Midbrain (tissue), 1 donor: ENCODE results near the gene BABAM2.
A peak's percentile ranks its signal among the peaks of the same experiment; 100 is the strongest.
"Not testable (repeated sequence)": the region's sequence is repeated elsewhere in the genome, so short reads cannot be mapped to it uniquely, and the experiment has no call there.

ENCODE experiments used
- DNase-seq: peaks from one replicate; lab custom pipeline; 2025; lab: John Stamatoyannopoulos, UW

The BABAM2 gene

DNA sequence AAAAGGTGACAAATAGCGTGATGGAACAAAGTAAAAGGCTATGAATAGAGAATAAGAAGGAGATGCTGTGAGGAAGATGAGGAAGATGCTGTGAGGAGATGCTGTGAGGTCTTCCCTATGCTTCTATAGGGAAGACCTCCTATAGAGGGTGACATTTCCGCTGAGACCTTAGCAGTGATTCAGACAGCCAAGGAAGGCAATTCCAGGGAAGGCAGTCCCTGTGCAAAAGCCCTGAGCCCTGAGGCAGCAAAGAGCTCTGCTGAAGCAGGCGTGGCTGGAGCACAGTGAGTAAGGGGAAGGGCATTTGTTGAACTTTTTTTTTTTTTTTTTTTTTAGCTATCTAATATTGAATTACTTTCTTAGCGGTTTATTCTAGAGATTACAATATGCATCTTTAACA lies 359.5 kb downstream of the BABAM2 start:
- no peak for DNase-seq

DNA sequence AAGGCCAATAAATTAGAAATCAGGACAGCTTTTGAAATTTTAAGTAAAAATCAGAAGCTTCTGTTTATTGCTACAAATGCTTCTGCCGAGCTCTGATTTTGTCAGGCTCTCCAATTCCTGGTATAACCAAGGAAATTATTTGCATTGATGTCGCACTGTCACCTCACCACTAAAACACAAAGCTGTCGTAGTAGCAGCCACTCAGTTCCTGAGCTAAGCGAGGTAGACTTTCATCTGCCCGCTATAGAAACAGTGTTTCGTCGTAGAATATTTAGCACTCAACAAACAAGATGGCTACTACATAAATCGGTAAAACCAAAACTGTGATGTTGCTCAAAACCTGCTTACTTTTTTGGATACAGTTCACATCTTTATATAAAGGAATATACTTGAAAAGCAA lies 360.8 kb downstream of the BABAM2 start:
- DNase-seq = no peak

DNA sequence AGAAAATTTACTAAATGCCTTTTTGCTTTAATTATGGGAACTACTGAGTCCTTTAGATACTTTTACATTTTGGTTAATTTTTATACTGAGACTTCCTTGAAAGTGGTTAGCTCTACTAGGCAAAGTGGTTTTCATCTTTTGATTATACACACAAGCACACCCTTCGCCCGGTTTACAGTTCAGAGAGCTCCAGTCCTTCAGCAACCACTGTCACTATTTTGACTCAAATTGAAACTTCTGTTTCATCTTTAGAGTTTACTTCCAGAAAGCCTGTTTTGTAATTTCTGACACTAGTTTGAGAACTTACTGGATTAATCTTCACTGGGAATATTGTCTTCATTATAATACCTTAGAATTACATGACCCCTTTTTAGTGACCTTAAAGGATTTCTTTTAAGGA lies 361.8 kb downstream of the BABAM2 start:
- DNase-seq = no peak

DNA sequence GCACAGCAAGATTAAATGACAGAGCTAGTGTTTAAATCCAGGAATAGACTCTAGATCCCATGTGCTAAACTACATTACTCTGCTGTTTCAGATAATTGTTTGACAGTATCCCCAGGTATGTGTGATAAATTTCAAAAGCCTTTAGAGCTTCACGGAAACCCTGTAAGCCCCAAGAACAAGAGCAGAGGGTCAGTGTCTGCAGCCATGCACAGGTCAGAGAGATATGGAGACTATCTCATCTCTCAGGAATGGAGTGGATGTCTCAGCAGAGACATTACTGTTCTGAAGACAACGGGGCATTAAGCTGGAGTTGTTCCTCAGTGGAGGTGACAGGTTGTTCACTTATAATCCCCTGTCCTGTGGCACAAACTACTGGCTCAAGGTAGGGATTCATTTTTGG lies 363.0 kb downstream of the BABAM2 start:
- DNase-seq = no peak

DNA sequence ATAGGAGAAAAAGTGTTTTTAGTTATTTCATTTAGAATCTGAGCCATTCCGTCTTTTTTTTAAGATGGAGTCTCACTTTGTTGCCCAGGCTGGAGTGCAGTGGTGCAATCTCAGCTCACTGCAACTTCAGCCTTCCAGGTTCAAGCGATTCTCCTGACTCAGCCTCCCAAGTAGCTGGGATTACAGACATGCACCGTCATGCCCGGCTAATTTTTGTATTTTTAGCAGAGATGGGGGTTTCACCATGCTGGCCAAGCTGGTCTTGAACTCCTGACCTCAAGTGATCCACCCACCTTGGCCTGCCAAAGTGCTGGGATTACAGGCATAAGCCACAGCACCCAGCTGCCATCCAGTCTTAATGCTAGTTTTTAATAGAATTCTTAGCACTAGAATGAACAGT lies 364.7 kb downstream of the BABAM2 start:
- not testable (repeated sequence) for DNase-seq

DNA sequence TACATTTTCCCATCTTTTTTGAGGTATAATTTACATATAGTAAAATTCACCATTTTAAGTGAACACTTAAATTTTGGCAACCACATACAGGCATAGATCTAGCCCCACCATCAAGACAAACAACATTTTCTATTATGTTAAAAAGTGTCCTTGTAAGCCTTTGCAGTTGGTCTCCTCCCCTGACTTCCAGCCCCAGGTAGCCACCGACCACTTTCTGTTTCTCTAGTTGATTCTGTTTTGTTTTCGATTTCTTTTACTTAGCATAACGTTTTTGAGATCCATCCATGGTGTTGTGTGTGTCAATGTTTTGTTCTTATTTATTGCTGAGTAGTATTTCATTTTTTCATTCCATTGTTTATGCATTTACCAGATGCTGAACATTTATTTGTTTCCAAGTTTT lies 366.7 kb downstream of the BABAM2 start:
- no peak for DNase-seq

DNA sequence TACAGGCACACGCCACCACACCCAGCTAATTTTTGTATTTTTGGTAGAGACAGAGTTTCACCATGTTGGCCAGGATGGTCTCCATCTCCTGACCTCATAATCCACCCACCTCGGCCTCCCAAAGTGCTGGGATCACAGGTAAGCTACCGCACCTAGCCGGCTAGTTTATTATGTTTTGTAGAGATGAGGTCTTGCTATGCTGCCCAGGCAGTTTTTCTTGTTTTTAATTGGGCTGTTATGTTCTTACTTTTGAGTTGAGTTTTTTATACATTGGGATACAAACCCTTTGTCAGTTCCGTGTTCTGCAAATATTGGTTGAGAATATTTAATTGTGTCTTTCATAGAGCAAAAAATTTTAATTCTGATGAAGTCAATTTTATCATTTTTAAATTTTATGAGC lies 368.7 kb downstream of the BABAM2 start:
- DNase-seq = not testable (repeated sequence)

DNA sequence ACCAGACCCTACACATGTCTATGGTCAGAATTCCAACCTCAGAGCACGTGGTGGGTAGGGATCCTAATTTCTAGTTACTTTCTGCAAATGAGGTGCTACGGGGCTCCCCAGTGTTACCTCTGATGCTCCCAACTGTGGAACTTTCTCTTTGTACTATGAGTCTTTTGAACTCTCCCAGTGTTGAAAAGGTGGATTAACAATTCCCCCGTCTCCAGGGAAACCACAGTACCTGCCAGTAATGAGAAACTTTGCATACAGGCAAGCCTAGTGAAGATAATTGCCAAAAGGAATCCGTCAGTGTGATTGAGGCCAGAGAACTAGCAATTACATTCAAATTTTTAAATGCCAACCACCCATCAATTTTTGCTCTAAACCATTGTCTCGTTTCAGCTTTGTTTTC lies 373.2 kb downstream of the BABAM2 start:
- peak; percentile 8 for DNase-seq

DNA sequence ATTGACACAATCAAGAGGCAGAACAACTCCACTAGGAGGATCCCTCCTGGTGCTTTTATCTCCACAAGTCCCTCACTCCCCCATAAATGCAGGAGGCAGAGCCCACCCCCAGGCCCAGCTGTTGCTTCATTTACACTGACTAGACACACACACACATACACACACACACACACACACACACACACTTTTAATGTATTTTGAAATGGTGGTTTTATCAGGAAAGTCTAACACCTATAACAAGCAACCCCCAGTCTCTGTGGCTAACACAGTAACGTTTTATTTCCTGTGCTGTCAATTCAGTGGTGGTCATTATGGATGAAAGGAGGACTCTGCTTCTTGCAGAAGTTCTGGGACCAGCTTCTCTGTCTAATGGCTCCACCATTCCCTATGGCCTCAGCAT lies 376.8 kb downstream of the BABAM2 start:
- no peak for DNase-seq

DNA sequence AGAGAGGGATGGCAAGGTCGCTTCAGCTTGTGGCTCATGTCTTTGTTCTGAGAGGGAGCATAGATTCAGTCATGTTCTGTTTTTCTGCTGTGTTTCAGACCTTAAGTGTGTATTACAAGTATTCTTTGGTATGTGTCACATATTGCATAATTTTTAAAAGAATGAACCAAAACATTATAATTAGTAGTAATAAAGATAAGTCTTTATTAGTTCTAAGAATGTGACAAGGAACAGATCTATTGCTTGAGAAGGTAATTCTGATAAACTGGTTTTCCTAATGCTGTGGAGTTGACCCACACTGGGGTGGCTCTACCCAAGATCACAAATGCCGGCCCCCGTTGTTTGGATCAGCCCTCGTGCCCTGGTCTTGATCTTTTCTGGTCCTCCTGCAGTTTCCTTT lies 377.9 kb downstream of the BABAM2 start:
- no peak for DNase-seq

DNA sequence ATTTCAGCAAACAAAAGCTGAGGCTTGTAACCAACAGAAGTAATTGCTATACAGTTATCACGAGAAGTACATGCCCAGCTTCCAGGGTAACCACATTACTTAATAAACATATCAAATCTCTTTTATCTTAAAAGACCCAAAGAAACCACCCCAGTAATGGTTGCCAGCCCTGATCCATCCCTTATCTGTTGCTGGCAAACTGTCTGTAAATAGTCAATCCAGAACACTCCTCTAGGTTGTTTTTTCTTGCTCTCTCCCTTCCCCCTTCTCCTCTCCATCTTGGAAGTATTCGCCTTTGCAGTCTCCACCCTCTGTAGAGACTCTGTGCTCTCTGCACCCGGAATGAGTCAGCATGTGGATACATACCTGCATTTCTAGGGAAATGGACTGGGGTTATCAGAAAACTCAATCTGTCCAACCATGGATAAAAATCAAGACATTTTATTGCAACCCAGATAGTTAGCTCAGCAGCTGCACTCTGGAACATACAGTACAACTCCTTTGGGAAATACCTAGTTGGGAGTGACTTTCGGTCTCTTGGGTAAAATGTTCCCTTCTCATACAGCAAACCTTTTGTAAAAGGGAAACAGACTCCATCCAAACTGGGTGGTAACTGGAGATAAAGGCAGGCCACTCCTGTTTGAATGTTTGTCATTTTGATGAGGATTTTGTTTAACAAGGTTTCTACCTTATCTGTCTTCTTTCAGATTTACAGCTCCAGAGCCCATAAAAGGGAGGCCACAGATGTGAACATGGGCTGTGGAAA lies 378.7 kb downstream of the BABAM2 start:
- no peak for DNase-seq

DNA sequence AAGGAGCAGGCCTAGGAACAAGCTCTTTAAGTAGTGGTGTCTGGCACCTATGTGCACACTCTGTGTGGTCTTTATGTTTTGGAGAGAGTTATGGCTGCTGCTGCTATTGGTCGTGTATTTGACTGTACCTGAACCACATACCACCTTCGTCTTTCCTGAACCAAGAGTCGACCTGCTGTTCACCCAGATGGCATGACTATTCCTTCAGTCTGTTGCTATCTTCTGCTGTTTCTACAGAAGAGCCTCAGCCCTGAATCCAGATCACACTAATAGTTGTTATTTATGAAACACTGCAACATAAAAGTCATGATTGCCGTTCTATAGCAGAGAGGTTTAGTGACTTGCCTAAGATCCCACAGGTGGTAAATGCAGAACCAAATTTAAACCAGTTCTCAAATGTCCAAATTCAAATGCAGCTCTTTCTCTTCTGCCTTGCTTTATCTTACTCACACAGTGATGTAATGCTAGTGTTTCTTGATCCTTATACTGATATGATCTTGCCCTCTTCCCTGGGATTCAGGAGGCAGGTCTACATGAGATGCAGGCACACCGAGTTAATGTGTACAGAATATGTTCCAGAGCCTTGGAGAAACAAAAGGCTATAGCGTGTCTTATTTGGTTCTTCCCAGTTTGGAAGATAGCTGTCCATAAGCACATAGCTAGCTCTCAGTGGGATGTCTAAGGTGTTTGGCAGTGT lies 380.1 kb downstream of the BABAM2 start:
- DNase-seq = no peak

DNA sequence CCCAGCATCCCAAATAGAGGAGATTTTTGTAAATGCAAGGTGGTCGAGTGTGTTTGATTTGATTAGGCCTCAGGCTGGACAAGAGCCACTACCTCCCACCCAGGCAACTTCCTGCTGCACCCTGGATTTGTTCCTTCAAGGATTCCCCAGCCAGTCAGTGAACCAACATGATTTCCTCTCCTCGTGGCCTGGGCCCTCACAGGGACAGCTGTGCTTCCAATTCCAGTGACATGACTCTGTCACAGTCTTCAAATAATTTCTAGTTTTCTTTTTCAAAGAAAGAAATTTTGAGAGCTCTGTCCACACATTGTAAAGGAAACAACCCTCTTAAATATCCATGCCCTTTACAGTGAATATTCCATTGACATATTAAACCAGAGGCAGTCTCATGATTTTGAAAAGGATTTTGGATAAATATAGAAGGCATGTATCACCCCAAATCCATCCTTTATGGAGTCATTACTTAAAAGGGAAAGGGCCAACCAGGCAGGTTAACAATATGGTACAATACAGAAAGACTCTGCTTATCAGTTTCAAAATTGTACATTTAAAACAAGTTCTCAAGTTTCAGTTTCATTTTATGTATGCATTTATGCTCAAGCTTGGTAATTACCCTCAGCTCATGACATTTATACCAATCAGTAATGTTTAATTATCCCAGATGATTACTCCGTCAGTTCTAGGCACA lies 380.8 kb downstream of the BABAM2 start:
- no peak for DNase-seq

DNA sequence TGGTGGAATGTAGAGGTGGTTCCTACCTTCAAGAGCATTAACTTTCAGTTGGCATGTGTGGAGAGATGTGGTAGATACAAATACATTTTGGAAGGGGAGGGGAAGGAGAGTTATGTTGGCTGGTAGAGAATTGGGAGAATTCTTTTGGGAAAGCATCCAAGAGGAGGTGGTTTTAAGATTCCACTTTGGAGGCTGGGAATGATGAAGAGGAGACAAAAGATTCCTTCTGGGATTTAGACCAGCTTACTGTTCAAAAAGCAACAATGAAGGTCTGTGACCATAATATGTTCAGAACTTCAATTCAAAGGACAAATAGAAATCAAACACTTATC lies 381.4 kb downstream of the BABAM2 start:
- no peak for DNase-seq

DNA sequence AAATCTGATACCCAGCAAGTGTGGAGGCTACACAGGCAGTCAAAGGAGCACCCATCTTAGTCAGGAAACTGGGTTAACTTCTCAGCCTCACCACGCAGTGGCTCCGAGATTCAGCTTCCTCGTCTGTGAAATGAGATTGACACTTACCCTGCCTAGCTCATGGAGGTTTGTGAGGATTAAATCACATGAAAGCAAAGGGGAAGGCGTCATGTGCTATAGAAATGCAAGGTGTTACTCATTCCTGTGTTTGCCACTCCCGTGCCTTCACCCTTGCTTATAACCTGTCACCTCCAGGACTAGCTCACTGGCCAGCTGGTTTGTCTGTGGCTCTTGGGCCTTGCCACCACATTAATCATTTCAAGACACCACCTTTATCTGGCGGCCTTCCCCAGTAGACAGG lies 383.2 kb downstream of the BABAM2 start:
- DNase-seq = no peak

DNA sequence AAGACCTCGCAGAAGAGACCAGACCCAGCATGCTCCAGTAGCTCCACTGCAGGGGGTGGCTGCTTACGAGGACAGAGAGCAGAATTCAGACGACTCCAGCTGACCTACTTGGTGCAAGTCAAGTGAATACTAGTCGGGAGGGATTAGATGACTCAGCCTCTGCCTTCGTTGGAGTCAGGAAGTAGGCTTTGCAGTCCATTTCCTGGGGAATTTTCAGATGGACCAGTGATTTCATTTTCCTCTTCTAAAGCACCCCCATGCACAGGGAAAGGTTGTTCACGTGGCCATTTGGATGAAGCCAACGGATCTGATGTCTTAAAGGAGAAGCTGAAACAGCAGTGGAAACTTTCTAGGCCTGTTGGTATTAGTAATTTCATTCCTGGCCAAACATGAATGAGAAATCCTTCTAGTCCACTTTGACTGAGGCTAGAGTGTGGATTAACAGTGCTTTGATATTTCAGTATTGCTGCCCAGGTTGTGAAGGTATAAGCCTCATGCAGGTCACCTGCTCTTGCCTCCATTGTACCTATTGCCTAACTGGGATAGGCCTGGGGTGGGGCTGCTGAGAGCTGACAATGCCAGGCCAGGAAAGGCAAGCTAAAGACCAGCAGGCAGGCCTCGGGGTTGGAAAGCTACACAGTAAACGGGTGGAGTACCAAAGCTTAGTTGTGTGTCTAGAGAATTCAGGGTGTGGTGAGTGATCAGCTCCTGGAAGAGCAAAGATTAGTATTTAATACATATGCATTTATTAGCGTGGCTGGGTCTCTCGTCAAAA lies 384.6 kb downstream of the BABAM2 start:
- no peak for DNase-seq

DNA sequence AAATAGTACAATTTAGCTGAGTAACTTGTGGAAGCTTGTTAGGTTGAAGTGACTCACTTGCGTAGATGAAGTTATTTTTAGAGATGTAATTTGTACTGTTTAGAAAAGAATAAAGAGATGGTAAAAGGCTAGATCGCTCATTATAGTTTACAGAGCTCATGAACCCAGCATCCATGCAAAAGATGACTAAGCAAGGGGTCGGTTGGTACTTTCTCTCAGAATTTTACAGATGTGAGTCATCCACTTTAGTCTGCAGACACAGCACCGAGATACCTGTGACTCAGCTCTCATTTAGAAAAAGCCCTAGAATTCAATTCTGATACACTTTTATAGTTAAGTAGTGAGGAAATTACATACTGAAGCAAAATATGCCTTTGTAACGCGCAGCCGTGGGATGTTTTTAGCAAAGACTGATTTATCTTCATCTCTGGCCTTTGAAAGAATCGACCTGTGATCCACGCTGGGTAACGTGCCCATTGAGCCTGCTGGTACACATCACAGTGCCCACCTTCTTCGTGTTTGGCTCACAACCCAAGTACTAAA lies 385.6 kb downstream of the BABAM2 start:
- no peak for DNase-seq

DNA sequence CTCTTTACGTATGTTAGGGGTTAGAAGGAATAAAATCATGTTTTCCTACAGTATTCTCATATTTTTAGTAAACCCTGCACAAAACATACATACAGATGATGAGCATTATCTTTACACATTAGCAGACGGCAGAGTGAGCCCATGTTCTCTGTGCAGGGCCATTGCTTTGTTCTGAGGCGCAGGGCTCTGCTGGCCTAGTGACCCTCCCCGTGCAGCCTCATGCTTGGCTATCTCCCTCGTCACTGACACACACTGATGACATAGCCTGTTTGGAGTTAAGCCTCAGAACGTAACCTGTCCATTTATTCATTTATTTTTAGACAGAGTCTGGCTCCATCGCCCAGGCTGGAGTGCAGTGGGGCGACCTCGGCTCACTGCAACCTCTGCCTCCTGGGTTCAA lies 386.3 kb downstream of the BABAM2 start:
- DNase-seq = no peak

DNA sequence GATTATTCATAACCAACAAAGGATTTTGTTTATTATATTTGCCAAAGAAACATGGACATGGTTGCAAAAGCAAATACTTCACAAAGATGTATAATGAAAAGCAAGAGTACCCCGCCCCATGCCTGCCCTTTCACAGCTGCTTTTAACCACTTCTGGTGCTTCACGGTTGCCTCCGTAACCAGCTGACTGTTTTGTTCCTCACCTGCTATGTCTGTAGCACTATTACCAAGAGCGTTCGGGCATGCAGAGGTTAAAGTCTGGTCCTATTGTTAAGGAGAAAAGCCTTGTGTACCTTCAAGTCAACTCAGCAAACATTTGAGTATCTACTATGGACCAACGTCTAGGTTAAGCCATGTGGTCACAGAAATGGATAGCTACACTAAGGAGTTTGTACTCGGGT lies 386.9 kb downstream of the BABAM2 start:
- no peak for DNase-seq

DNA sequence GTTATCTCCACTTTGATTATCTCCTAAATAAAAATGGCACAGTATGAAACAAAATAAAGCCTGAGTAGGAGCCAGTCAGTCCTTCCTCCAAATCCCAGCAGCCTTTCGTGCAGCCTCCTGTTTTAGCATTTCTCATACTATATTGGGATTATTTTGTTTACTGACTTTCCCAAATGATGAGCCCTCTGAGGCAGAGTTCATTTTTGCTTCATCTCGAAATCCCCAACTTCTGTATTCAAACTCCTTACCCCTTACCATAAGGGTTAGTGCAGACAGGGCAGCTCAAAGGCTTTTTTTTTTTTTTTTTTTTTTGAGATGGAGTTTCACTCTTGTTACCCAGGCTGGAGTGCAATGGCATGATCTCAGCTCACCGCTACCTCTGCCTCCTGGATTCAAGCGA lies 388.8 kb downstream of the BABAM2 start:
- no peak for DNase-seq

DNA sequence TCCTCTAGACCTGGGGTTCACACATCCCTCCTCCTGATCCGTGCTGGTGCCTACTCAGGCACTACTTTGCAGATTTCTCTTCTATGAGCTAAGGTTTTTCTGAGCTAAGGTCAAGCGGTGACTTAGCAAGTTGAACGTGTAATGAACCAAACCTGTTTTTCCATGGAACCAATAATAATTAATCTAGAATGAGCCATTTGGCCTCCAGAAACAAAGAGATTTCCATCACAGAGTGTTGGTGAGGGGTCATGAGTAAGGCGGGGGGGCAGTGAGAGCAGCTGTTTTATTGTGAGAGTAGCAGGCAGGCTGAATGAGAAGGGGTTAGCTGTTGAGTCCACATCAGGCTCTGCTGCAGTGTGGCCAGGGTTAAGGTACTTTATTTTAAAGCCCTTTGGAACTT lies 390.1 kb downstream of the BABAM2 start:
- no peak for DNase-seq

DNA sequence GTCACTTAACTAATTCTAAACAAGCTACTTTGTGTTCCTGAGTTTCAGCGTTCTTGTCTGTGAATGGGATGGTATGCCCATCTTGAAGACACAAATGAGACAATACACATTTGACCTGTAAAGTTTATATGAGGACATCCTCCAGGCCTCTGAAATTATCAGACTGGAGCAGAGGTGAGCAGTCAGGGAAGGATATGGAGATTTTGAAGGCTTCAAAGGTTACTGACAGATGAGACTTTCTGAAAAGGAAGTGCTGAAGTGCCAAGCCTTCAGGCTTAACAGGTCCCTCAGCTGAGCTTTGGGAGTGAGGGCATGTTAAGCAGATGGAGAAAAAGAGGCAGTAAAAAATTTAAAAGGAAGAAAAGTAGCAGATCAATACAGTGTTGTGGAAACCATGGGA lies 391.2 kb downstream of the BABAM2 start:
- DNase-seq = no peak
